HG02798 (cell line): ENCODE measurements around the gene CTDSP1.

ENCODE experiments used
- ATAC-seq: cut with Tn5 transposase; IDR thresholded peaks from one replicate; pipeline ENCODE4 v1.9.1; 2021; ENCODE audit warnings: mild to moderate bottlenecking; ENCODE audit not compliant: unreplicated experiment, poor library complexity

Gene CTDSP1

DNA sequence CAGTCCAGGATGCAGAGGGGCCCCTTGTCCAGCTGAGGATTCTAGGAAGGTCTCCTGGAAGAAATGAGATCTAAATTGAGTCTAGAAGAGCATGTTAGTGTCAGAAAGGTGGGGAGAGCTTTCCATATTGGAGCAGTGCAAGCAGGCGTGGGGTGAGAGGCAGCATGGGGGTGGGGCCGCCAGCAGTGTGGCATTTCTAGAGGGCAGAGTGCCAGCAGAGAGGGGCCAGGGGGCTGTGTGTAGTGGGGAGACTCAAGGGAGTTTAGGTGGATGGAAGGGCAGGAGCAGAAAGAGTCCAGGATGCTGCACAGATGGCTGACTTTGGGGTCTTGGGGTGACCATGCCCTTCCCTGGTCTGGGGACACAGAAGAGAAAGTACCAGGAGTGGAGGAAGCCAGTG lies 21.4 kb downstream of the CTDSP1 start:
- no peak for ATAC-seq

DNA sequence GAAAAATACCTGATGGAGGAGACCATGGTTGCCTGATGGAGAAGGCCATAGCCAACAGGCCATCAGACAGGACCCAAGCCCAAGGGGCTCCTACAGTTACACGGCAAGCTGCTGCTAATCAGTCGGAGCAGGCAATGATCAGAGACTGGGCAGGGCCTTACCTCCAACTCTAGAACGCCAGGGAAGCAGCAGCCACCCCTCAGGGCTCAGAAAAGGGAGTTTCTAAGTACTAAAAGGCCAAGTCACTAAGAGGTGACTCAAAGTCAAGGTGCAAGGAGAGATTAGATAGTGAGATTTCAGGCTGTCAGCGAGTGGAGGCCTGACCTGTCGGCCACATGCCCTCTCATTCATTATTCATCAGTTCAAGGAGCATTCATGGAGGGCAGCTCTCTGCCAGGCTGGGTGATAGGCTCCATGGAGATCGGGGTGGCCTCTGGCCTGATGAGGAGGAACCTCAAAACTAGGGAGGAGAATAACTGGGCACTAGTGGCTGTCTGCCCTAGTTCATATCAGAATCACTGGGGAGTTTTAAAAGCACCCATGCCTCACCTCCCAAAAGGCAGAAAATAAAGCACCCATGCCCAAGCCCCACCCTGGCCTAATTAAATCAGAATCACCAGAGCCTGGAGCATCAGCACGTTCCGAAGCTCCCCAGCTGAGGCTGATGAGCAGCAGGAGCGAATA lies 22.9 kb downstream of the CTDSP1 start:
- no peak for ATAC-seq

DNA sequence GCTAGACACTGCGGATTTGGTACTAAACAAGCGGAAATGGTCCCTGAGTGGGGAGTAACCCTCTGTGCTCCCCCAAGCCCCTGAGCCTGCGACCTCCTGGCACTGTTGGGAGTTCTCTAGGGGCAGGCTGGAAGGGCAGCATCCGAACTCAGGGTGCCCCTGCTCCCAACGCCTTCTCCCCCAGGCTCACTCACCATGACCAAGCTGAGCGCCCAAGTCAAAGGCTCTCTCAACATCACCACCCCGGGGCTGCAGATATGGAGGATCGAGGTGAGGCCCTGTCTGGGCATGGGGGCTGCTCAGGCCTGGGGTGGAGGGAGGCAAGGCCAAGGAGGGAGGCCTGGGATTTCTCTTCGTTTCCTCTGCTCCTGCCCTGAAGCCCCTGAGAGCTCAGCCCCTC lies 23.9 kb downstream of the CTDSP1 start:
- ATAC-seq = no peak

- ATAC-seq = no peak
Observed at GRCh38 chr2:218425531-218425930, 25.9 kb downstream of the CTDSP1 start.

DNA sequence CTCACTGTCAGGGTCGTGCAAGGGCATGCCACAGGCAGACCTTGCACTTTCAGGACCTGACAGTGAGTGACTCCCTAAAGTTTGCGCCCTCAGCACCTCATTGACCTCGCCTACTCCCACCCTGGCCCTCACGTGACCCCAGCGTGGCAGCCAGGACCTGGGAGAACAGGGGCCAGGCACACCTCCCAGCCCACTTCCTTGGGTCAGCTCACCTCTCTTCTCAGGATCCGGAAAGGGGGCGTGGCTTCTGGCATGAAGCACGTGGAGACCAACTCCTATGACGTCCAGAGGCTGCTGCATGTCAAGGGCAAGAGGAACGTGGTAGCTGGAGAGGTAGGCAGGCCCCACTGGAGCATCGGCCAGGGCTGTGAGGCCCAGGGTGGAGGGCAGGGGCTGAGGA lies 28.1 kb downstream of the CTDSP1 start:
- ATAC-seq = no peak

- no peak for ATAC-seq
Observed at GRCh38 chr2:218428846-218429558, 29.3 kb downstream of the CTDSP1 start.

- ATAC-seq = no peak
Observed at GRCh38 chr2:218429911-218430692, 30.4 kb downstream of the CTDSP1 start.

GRCh38 chr2:218430721-218431120 lies 31.1 kb downstream of the CTDSP1 start:
- ATAC-seq = no peak

- no peak for ATAC-seq
Observed at GRCh38 chr2:218431878-218432277, 32.2 kb downstream of the CTDSP1 start.

GRCh38 chr2:218432676-218433365 lies 33.2 kb downstream of the CTDSP1 start:
- no peak for ATAC-seq

DNA sequence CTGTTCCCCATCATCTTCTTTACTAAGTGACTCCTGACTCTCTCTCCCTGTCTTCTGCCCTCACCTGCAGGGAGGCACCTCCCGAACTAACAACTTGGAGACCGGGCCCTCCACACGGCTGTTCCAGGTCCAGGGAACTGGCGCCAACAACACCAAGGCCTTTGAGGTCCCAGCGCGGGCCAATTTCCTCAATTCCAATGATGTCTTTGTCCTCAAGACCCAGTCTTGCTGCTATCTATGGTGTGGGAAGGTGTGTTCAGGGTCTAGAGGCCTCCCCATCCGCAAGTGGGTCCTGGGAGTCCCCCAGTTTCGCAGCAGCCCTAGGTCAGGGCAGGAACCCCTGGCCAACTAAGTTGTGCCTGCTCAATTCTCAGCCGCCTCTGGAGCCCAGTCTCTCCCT lies 34.8 kb downstream of the CTDSP1 start:
- ATAC-seq = no peak

- ATAC-seq = no peak
Observed at GRCh38 chr2:218435003-218435982, 35.6 kb downstream of the CTDSP1 start.

DNA sequence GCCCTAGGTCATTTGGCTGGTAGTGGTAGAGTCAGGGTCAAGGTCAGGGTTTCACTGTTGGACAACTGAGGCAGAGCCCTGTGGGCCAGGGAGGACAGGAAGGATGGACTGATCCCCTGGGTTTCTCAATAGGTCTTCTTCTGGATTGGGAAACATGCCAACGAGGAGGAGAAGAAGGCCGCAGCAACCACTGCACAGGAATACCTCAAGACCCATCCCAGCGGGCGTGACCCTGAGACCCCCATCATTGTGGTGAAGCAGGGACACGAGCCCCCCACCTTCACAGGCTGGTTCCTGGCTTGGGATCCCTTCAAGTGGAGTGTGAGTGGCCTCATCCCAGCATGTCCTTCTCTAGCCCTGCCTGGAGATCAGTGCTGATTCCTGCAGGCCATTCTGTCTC lies 37.3 kb downstream of the CTDSP1 start:
- ATAC-seq = no peak

DNA sequence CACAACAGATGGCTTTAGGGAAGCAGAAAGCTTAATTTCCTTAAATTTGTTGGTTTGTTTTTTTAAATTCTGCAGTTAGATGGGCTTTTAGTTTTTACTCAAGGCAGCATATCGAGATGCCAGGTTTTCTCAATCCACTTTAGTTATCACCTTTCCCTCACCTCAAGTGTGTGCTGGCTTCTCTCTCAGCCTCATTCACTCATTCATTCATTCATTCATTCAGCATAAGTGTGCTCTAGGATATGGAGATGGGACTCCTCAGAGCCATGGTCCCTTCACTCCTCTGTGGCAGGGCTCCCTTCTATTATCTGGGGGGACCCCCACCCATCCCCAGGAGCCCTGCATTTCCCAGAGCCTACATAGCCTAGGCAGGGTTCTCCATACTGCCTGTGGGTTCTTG lies 38.3 kb downstream of the CTDSP1 start:
- no peak for ATAC-seq

GRCh38 chr2:218438596-218438995 lies 38.9 kb downstream of the CTDSP1 start:
- no peak for ATAC-seq

DNA sequence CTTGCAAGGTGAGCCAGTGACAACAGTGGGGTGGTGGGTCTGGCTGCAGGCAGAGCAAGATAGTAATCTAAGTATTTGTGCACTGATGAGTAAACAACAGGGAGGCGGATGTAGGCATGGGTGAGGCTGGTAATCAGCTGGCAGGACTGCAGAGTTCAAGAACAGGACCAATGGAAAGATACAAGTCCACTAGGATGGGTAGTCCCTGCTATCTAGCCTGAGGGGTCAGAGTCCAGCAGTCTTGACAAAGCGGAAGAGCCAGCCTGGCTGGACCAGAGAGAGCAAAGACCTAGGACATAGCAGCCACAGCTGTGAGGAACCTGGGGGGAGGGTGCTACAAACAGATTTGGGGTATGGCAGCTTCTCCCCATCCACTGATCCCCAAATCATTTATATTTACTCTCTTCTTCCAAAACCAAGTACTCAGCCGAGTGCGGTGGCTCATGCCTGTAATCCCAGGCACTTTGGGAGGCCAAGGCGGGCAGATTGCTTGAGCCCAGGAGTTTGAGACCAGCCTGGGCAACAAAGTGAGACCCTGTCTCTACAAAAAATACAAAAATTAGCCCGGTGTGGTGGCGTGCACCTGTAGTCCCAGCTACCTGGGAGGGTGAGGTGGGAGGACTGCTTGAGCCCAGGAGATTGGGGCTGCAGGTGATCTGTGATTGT lies 45.2 kb downstream of the CTDSP1 start:
- ATAC-seq = no peak

DNA sequence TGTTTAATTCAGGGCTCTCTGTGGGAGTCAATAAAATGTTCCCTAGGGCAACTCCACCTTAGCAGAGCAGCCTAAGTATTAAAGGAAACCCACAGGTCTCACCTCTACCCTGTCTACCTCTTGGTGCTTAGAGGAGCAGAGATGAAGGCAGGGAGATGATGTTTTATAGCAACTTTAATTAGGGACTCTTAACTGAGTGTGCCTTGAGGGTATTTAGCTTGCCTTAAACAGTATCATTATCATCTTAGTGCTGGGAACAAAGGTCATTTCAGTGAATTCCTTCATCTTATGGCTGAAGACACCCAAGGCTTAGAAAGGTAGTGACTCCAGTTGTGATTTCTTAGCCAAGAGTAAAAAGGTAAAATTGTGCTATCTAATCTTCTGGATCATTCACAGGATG lies 45.9 kb downstream of the CTDSP1 start:
- no peak for ATAC-seq

GRCh38 chr2:218446547-218446946 lies 46.9 kb downstream of the CTDSP1 start:
- ATAC-seq = no peak

DNA sequence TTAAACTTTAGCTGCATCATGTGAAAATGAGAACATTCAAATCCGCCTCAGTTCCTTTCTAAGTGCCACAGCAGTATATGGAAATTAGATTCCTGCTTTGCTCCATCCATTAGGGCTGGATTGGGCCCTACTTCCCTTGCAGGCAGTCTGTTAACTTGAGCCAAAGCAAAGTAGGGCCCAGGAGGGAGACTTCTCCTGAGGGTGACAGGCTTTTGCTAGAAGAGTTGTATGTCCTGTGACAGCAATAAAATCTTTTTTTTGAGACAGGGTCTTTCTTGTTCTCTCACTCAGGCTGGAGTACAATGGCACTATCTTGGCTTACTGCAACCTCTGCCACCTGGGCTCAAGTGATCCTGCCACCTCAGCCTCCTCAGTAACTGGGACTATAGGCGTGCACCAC lies 47.4 kb downstream of the CTDSP1 start:
- no peak for ATAC-seq
